Measurements from ENCODE around the gene ENOX2. TPM values are rescaled to one million over a fixed set of nuclear protein-coding genes. Genes with fewer than 3 reads are reported as not detected.

The ENOX2 gene
- polyA plus RNA-seq, 3 donors, result 6.8 to 22.1 (median 14.7) TPM

- Histone ChIP-seq H3K27me3 (ENCODE audit: control insufficient read depth in 2 of 2, insufficient read depth in 2 of 2, low read length in 2 of 2) (no peaks in the 10 kb centered on the region), H3K79me2 (ENCODE audit: insufficient read depth, low read length) (no peaks in the 10 kb centered on the region), H2AFZ (ENCODE audit: insufficient read depth, low read depth, low read length, poor library complexity, severe bottlenecking) (no peak overlapping the region), H4K20me1 (ENCODE audit: insufficient read depth, low read length) (no peaks in the 10 kb centered on the region), H3K9me3 (replicated peaks in 1 of 2; ENCODE audit: control insufficient read depth in 1 of 2, insufficient read depth in 1 of 2, low read length in 2 of 2) (no peaks in the 10 kb centered on the region), H3K27ac (ENCODE audit: low read depth in 1 of 2, low read length in 2 of 2) (no peak overlapping the region), H3K9ac (ENCODE audit: insufficient read depth, low read length, poor library complexity, severe bottlenecking) (no peak overlapping the region), H3K4me3 (replicated peaks in 1 of 3; ENCODE audit: low read depth in 2 of 3, low read length in 3 of 3) (no peak overlapping the region), H3K36me3 (replicated peaks in 1 of 2; ENCODE audit: control insufficient read depth in 1 of 2, insufficient read depth in 2 of 2, low read length in 2 of 2) (no peaks in the 10 kb centered on the region), H3K4me1 (ENCODE audit: control insufficient read depth in 1 of 2, insufficient read depth in 2 of 2, low read length in 2 of 2) (no peaks in the 10 kb centered on the region), H3K4me2 (replicated peaks; ENCODE audit: extremely low read depth, low read length, poor library complexity, severe bottlenecking) (no peak overlapping the region)
- Mint-ChIP-seq H3K9me3 (peaks cover 0 to 2% (median 0%) of the 10 kb centered on the region in 7 donors), H3K27ac (no peak overlapping the region), H3K36me3 (no peaks in the 10 kb centered on the region), H3K27me3 (ENCODE audit: low read depth in 3 of 3) (no peaks in the 10 kb centered on the region), H3K4me1 (peaks cover 2% of the 10 kb centered on the region), H3K4me3 (no peak overlapping the region)
- 100% methylated on average over 1 of the region's 4 CpGs for WGBS (ENCODE audit: insufficient coverage)
- no peak for DNase-seq
- intact Hi-C loops (cut with micrococcal nuclease), result no loop called here
- TF ChIP-seq CTCF (IDR thresholded peaks at IDR 0.05), result no peak
These were observed 146.8 kb downstream of the ENOX2 start for GRCh38 chrX:130756233-130756632.

- no peak for DNase-seq
- H3K4me2 ChIP-seq (replicated peaks; ENCODE audit: extremely low read depth, low read length, poor library complexity, severe bottlenecking), result no peak overlapping the region
- H3K4me1 Mint-ChIP-seq, result no peaks in the 10 kb centered on the region
- H3K4me3 Mint-ChIP-seq, result no peak overlapping the region
- no peaks in the 10 kb centered on the region for H3K27me3 Mint-ChIP-seq (ENCODE audit: low read depth in 3 of 3)
- H3K79me2 ChIP-seq (ENCODE audit: insufficient read depth, low read length), result no peaks in the 10 kb centered on the region
- no peak overlapping the region for H2AFZ ChIP-seq (ENCODE audit: insufficient read depth, low read depth, low read length, poor library complexity, severe bottlenecking)
- no peaks in the 10 kb centered on the region for H3K9me3 ChIP-seq (replicated peaks in 1 of 2; ENCODE audit: control insufficient read depth in 1 of 2, insufficient read depth in 1 of 2, low read length in 2 of 2)
- no peak overlapping the region for H3K9ac ChIP-seq (ENCODE audit: insufficient read depth, low read length, poor library complexity, severe bottlenecking)
- no peaks in the 10 kb centered on the region for H3K4me1 ChIP-seq (ENCODE audit: control insufficient read depth in 1 of 2, insufficient read depth in 2 of 2, low read length in 2 of 2)
- no peaks in the 10 kb centered on the region for H3K36me3 ChIP-seq (replicated peaks in 1 of 2; ENCODE audit: control insufficient read depth in 1 of 2, insufficient read depth in 2 of 2, low read length in 2 of 2)
- no peaks in the 10 kb centered on the region for H3K27me3 ChIP-seq (ENCODE audit: control insufficient read depth in 2 of 2, insufficient read depth in 2 of 2, low read length in 2 of 2)
- H3K27ac Mint-ChIP-seq, result no peak overlapping the region
- H4K20me1 ChIP-seq (ENCODE audit: insufficient read depth, low read length), result no peaks in the 10 kb centered on the region
- no peak overlapping the region for H3K4me3 ChIP-seq (replicated peaks in 1 of 3; ENCODE audit: low read depth in 2 of 3, low read length in 3 of 3)
- no peaks in the 10 kb centered on the region for H3K36me3 Mint-ChIP-seq
- peaks cover 0 to 2% (median 0%) of the 10 kb centered on the region in 7 donors for H3K9me3 Mint-ChIP-seq
- intact Hi-C loops (cut with micrococcal nuclease), result no loop called here
- no peak for TF ChIP-seq CTCF (IDR thresholded peaks at IDR 0.05)
- WGBS (ENCODE audit: insufficient coverage), result no CpG with 5 or more reads among the region's 1 CpG
- H3K27ac ChIP-seq (ENCODE audit: low read depth in 1 of 2, low read length in 2 of 2), result no peak overlapping the region
These were observed 148.7 kb downstream of the ENOX2 start for GRCh38 chrX:130754353-130754752.

Measured in CD14-positive monocyte (primary cell).